GM03348 (cell line): ENCODE measurements around the gene FSTL4.
A peak's percentile ranks its signal among the peaks of the same experiment; 100 is the strongest.

ENCODE experiments used
- DNase-seq: peaks from one replicate; pipeline ENCODE4 v3.0.0; 2012; ENCODE audit warnings: low spot score

The FSTL4 gene

GRCh38 chr5:133428072-133428660, 184.2 kb downstream of the FSTL4 start:
- DNase-seq: no peak

GRCh38 chr5:133427121-133427777, 185.1 kb downstream of the FSTL4 start:
- no peak for DNase-seq

- DNase-seq: no peak
Measured at GRCh38 chr5:133426264-133426663, 186.1 kb downstream of the FSTL4 start.

DNA sequence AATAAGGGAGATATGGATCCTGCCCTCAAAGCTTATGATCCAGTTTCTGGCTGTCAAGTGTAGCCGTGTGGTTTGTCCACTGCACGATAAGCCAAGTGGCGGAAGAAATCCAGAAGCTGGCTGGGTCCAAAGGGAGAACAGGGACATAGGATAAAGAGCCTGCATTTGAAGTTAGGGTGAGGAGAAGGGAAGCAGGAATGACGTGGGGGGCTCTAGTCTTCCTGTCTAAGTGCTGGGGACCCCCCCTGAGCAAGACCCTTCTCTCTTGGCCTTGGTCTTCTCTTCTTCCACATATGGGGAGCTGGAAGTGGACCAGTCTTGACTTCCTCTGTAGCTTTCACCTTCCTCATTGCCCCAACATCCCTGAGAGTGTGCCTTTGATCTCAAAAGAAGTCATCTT, 186.6 kb downstream of the FSTL4 start:
- DNase-seq: no peak

GRCh38 chr5:133425222-133425621, 187.1 kb downstream of the FSTL4 start:
- no peak for DNase-seq

GRCh38 chr5:133423618-133424282, 188.6 kb downstream of the FSTL4 start:
- peak; percentile 82 for DNase-seq

- DNase-seq: no peak
Measured at GRCh38 chr5:133423011-133423617, 189.2 kb downstream of the FSTL4 start.

DNA sequence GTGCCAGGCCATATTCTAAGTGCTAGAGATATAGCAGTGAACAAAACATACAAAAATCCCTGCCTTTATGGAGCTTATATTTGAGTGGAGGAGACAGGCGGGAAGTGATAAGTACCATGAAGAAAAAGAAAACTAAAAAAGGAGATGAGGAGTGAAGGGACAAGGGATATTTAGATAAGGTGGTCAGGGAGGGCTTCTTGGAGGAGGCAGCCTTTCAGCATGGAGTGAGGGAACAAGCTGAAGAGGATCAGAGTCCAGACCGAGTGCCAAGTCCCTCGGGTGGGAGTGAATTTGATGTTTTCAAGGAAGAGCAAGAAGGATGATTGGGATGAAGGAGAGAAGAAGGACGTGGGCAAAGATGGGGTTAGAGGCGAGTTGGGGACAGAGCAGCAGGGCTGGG, 190.5 kb downstream of the FSTL4 start:
- DNase-seq: no peak

GRCh38 chr5:133421394-133421793, 190.9 kb downstream of the FSTL4 start:
- no peak for DNase-seq

GRCh38 chr5:133420440-133421301, 191.7 kb downstream of the FSTL4 start:
- no peak for DNase-seq

DNA sequence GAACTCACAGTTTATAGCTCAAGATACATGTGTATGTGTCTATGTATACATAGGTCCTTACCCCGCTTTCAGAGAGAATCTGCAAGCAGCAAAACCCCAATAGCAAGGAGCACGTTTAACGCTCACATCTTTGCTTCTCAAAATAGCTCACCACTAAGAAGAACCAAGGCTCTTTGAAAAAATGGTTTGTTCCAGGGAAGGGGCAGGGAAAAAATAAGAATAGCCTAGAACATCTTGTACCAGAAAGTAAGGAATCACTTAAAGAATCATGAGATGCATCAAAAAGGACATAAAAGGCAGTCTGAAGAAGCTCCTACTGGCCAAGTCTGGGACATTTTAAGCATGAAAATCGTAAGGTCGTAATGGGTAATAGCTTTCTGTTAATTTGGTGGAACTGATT, 196.4 kb downstream of the FSTL4 start:
- DNase-seq: no peak

- DNase-seq: no peak
Measured at GRCh38 chr5:133415506-133415905, 196.8 kb downstream of the FSTL4 start.

DNA sequence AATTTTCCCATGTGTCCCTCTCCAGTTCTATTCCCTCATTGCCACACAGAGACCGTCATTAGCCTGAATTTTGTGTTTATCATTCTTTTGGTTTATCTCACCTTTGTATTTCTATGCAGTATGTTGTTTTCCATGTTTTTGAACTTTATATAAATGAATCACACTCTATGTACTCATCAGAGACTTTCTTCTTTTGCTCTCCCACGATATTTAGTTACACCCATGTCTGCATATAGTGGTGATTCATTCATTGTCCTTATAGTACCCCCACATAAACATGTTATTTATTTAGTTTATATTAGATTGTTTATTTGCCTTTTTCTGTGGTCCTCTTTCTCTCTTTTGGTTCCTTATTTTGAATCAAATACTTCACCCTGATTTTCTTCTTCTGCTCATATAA, 199.7 kb downstream of the FSTL4 start:
- no peak for DNase-seq

- DNase-seq: no peak
Measured at GRCh38 chr5:133410335-133410828, 202.0 kb downstream of the FSTL4 start.

- no peak for DNase-seq
Measured at GRCh38 chr5:133409210-133409674, 203.1 kb downstream of the FSTL4 start.

DNA sequence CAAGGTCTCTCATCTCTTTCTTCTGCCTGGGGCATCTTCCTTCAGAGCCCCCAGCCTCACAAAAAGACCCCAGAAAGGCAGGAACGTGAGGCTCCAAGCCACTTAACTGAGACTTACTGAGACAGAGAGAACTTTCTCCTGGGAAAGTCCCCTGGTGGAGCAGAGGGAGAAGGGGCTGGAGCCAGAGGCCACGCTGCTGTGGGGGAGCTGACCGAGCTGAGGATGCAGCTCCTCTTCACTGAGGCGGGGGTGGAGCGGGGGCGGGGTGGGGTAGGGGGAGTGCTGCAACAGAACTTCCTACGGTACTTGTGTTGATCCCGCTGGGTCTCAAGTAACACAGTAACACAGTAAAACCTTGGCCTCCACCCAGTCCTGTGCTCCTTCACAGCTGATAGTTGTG, 204.0 kb downstream of the FSTL4 start:
- no peak for DNase-seq

DNA sequence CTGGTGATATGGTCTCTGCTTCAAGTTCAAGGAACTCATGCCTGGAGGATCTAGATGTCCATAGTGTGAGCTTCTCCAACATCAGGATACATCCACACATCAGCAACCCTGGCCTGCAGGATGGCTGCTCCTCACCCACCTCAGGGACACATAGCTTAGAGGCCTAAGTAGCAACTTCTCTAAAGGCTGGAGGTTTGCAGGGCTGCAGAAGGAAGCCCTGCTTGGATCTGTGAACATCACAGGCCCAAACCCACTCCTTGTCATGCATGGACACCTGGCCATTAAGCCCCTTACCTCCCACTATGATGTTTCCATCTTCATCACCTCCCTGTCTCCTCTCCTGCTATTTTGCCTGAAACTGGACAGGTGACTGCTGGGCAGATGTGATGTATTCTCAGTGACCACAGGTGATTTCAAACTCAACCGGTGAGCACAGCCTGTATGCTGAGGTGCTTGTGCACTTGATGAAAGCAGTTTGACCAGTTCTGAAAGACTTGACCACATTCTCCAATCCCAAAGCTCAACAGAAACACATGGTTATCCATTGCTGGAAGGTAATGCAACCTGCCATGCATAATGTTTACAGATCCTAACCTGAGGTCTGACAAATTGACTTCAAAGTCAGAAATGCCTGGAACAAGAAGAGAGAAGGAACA, 205.2 kb downstream of the FSTL4 start:
- no peak for DNase-seq

DNA sequence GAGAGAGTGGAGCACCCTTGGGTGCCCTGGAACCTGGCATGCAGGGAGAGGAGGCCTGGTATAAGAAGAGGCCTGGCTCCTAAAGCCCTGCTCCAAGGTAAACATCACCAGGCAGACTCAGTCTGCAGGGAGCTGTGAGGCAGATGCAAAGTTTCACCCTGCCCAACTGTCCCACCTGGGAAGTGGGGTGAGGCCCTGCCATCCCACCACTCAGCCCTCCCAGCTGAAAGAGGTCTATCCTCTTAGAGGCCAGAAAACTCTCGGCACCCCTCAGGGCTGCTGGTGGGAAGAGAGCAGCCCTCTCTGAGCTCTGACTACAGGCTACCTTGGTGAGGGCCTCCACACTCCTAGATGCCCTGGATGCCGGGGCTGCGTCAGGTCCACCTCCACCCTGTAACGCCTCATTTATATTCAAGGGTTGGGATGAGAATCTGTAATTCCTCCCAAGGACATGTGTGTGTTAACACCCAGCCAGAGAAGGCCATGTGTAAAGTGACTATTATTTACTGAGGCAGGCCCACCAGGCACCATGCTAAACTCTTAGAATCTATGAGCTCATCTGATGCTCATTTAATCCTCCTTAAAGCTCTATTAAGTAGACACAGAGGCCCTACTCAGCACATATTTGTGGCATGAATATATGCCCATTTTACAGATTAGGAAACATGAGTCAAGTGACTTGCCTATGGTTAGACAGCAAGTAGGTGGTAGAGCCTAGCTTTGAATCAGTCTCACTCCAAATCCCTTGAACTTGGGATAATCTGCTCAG, 205.9 kb downstream of the FSTL4 start:
- DNase-seq: no peak

GRCh38 chr5:133405275-133406034, 206.9 kb downstream of the FSTL4 start:
- DNase-seq: no peak

DNA sequence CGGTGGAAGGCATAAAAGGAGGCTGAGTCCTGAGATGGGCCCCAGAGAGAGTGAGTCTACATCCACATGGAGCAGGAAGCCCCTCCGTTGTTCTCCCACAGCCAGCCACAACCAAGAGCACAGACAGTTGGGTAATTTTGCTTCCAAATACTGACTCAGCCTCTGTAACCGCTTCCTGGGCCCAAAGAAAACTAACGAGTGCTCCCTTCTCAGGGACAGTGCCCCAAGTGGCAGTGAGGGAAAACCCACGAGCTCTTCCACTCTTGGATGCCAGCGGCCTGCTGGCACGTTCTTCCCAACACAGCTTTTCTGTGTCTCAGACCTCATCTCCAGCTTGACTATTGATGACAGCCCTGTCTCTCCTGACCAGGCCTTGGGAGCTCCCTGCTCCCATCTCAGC, 207.6 kb downstream of the FSTL4 start:
- no peak for DNase-seq
